ENCODE data around the gene SH3RF1.

Gene SH3RF1

DNA sequence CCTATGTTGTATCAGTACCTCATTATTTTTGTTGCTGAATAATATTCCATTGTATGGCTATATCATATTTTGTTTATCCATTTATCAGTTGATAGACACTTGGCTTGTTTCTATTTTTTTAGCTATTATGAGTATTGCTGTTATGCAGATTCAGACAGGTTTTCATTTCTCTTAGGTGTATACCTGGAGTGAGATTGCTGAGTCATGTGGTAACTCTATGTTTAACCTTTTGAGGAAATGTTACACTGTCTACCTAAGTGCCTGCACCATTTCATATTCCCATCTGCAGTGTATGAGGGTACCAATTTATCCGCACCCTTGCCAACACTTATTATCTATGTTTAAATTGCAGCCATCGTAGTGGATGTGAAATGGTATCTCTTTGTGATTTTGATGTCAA is 43.0 kb upstream of the SH3RF1 start:
- H3K36me3 ChIP-seq (ENCODE audit: control insufficient read depth, low read length): no peaks in the 10 kb centered on the region
- H3K27ac ChIP-seq (ENCODE audit: low read depth, low read length): no peak overlapping the region
- H3K9me2 ChIP-seq (replicated peaks; ENCODE audit: control insufficient read depth, low read length): no peaks in the 10 kb centered on the region
- no peaks in the 10 kb centered on the region for H4K20me1 ChIP-seq (ENCODE audit: control insufficient read depth, insufficient read depth, low read depth, low read length)
- H3K4me2 ChIP-seq (ENCODE audit: low read length): no peak overlapping the region
- no peaks in the 10 kb centered on the region for H3K4me1 ChIP-seq (ENCODE audit: control insufficient read depth, low read length)
- no peak for TF ChIP-seq EZH2phosphoT487 (IDR thresholded peaks at IDR 0.05; ENCODE audit: borderline replicate concordance, low read length)
- TF ChIP-seq, protein P1, sequence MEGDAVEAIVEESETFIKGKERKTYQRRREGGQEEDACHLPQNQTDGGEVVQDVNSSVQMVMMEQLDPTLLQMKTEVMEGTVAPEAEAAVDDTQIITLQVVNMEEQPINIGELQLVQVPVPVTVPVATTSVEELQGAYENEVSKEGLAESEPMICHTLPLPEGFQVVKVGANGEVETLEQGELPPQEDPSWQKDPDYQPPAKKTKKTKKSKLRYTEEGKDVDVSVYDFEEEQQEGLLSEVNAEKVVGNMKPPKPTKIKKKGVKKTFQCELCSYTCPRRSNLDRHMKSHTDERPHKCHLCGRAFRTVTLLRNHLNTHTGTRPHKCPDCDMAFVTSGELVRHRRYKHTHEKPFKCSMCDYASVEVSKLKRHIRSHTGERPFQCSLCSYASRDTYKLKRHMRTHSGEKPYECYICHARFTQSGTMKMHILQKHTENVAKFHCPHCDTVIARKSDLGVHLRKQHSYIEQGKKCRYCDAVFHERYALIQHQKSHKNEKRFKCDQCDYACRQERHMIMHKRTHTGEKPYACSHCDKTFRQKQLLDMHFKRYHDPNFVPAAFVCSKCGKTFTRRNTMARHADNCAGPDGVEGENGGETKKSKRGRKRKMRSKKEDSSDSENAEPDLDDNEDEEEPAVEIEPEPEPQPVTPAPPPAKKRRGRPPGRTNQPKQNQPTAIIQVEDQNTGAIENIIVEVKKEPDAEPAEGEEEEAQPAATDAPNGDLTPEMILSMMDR (IDR thresholded peaks at IDR 0.05; ENCODE audit: low read depth, low read length, poor library complexity, severe bottlenecking): no peak
- H3K9me3 ChIP-seq (ENCODE audit: control insufficient read depth, insufficient read depth, low read length): no peaks in the 10 kb centered on the region
- H3F3A ChIP-seq (ENCODE audit: control insufficient read depth, insufficient read depth): no peaks in the 10 kb centered on the region
- H3K27me3 ChIP-seq (ENCODE audit: control insufficient read depth, low read length): no peaks in the 10 kb centered on the region
- no peak overlapping the region for H3K4me3 ChIP-seq (ENCODE audit: low read length)
- no peaks in the 10 kb centered on the region for H3K79me2 ChIP-seq (ENCODE audit: control insufficient read depth, low read length)

DNA sequence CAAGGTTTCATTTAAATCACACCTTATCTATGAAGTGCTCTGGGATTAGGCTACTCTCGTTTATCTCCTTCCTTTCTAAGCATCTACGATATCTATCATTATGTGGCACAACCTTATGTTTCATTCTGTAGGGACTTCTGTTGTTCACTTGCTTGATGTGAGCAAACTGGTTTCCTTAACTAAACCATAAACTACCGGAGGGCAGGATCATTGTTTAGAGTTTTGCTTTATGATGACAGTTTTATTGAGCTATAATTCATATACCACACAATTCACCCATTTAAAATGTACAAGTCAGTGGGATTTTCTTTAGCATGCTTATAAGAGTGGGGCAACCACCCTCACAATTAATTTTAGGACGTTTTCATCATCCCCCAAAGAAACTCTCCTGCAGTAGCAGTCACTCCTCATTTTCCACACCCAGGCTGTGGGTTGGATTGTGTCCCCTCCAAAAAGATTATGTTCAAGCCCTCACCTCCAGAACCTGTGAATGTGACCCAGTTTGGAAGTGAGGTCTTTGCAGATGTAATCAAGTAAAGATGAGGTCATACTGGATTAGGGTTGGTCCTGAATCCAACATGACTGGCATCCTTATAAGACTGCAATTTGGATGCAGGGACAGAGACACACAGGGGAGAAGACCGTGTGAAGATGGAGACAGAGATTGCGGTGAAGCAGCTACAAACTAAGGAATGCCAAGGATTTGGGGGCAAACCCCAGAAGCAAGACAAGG is 42.1 kb upstream of the SH3RF1 start:
- no peaks in the 10 kb centered on the region for H3K9me3 ChIP-seq (ENCODE audit: control insufficient read depth, insufficient read depth, low read length)
- H4K20me1 ChIP-seq (ENCODE audit: control insufficient read depth, insufficient read depth, low read depth, low read length): no peaks in the 10 kb centered on the region
- TF ChIP-seq EZH2phosphoT487 (IDR thresholded peaks at IDR 0.05; ENCODE audit: borderline replicate concordance, low read length): no peak
- TF ChIP-seq, protein P1 (IDR thresholded peaks at IDR 0.05; ENCODE audit: low read depth, low read length, poor library complexity, severe bottlenecking): no peak
- H3K79me2 ChIP-seq (ENCODE audit: control insufficient read depth, low read length): no peaks in the 10 kb centered on the region
- H3F3A ChIP-seq (ENCODE audit: control insufficient read depth, insufficient read depth): no peaks in the 10 kb centered on the region
- H3K4me3 ChIP-seq (ENCODE audit: low read length): no peak overlapping the region
- no peaks in the 10 kb centered on the region for H3K36me3 ChIP-seq (ENCODE audit: control insufficient read depth, low read length)
- no peaks in the 10 kb centered on the region for H3K9me2 ChIP-seq (replicated peaks; ENCODE audit: control insufficient read depth, low read length)
- H3K27me3 ChIP-seq (ENCODE audit: control insufficient read depth, low read length): no peaks in the 10 kb centered on the region
- H3K4me2 ChIP-seq (ENCODE audit: low read length): no peak overlapping the region
- no peaks in the 10 kb centered on the region for H3K4me1 ChIP-seq (ENCODE audit: control insufficient read depth, low read length)
- H3K27ac ChIP-seq (ENCODE audit: low read depth, low read length): no peak overlapping the region

DNA sequence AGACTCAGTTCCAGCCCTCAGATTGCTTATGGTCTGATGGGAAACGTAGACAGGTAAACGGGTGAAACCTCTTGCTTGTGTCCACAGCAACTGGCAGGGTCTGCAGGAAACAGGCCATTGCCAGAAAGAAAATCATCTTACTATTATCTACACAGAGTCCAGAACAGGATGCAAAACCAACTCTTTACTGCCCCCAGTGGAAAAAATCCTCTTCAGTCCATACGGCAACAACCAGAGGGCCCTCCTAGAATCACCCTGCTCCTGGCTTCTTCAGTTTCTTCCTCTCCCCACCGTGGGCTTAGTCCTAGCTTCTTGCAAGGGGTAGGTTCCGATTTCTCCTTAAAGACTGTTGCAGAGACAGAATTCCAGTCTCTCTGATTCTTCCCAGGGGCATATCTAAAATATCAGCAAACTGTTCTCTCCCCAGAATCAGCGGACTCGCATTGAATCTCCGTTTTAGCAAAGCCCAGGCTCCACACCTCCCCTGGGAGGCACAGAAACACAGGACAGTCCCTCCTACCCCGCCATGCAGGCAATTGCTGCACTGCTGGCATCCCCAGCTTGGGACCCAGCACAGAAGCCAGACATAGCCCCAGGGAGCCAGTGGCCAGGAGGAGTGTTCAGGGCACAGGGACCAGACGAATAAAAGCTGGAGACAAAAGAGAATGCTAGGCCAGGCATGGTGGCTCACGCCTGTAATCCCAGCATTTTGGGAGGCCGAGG is 41.0 kb upstream of the SH3RF1 start:
- no peak overlapping the region for H3K4me3 ChIP-seq (ENCODE audit: low read length)
- no peak overlapping the region for H3K27ac ChIP-seq (ENCODE audit: low read depth, low read length)
- H3K4me2 ChIP-seq (ENCODE audit: low read length): no peak overlapping the region

More for the DNA sequence above, 41.0 kb upstream of the SH3RF1 start:
- H3K9me3 ChIP-seq (ENCODE audit: control insufficient read depth, insufficient read depth, low read length): no peaks in the 10 kb centered on the region
- no peaks in the 10 kb centered on the region for H3F3A ChIP-seq (ENCODE audit: control insufficient read depth, insufficient read depth)
- no peaks in the 10 kb centered on the region for H3K27me3 ChIP-seq (ENCODE audit: control insufficient read depth, low read length)
- TF ChIP-seq EZH2phosphoT487 (IDR thresholded peaks at IDR 0.05; ENCODE audit: borderline replicate concordance, low read length): no peak
- TF ChIP-seq, protein P1 (IDR thresholded peaks at IDR 0.05; ENCODE audit: low read depth, low read length, poor library complexity, severe bottlenecking): peak; percentile 51
- no peaks in the 10 kb centered on the region for H3K79me2 ChIP-seq (ENCODE audit: control insufficient read depth, low read length)
- H4K20me1 ChIP-seq (ENCODE audit: control insufficient read depth, insufficient read depth, low read depth, low read length): no peaks in the 10 kb centered on the region
- H3K9me2 ChIP-seq (replicated peaks; ENCODE audit: control insufficient read depth, low read length): no peaks in the 10 kb centered on the region
- H3K36me3 ChIP-seq (ENCODE audit: control insufficient read depth, low read length): no peaks in the 10 kb centered on the region
- H3K4me1 ChIP-seq (ENCODE audit: control insufficient read depth, low read length): no peaks in the 10 kb centered on the region

All from DOHH2 (cell line).